Activated gamma-delta T cell (primary cell): ENCODE data around the gene SUPT5H.
A peak's percentile ranks its signal among the peaks of the same experiment; 100 is the strongest.
"Not testable (repeated sequence)": the region's sequence is repeated elsewhere in the genome, so short reads cannot be mapped to it uniquely, and the experiment has no call there.

ENCODE experiments used
- DNase-seq: peaks from one replicate; lab custom pipeline; 2025; lab: John Stamatoyannopoulos, UW

Gene SUPT5H

DNA sequence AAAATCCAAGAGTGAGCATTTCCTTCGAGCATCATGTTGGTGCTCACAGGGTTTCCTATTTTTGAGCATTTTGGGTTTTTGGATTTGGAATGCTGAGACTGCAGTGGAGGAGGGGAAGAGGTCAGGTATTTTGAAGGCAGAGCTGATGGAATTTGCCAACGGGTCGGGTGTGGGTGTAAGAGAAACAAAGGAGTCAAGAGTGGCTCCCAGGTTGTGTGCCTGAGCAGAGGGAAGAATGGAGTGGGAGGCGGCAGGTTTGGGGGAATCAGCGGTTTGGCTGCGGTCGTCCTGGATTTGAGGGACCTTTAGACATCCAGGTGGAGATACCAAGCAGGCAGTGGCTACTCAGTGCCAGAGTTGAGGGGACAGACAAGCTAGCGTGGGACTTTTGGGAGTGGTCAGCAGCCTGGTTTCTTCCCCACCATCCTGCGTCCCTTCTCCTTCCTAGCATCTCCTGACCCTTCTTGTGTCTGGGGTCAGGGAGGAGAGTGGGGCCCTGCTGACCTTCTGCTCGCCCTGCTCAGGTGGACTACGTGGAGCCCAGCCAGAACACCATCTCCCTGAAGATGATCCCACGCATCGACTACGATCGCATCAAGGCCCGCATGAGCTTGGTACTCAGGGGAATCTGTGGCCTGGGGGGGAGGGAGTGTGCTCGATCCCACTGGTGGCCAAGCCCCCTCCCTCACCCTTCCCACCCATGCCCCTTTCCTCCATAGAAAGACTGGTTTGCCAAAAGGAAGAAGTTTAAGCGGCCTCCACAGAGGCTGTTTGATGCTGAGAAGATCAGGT is 20.8 kb downstream of the SUPT5H start:
- no peak for DNase-seq

DNA sequence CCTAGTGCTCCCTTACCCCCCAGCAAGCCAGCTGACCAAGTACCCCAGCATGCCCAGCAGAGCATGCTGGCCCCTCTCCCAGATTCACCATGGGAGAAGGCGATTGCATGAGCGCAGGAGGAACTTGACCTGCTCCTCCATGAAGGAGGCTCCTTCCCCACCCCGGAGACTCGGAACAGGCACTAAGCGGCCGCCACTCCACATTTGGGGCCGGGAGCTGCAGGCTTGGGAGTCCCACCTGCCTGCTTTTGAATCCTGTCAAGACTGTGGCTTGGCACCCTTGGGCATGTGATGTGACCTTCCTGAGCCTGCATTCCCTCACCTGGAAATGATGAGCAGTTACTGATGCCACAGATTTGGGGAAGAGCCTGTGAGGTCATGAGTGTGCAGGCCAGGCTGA is 22.6 kb downstream of the SUPT5H start:
- no peak for DNase-seq

DNA sequence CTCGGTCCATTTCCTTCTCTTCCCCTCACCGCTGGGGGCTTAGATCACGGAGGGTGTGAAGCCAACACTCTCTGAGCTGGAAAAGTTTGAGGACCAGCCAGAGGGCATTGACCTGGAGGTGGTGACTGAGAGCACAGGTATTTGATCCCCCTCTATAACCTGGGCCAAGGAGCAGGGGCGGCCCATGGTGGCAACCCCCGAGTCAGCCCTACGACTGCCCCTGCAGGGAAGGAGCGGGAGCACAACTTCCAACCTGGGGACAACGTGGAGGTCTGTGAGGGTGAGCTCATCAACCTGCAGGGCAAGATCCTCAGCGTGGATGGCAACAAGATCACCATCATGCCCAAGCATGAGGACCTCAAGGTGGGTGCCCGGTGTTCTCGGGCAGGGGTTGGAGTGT is 23.7 kb downstream of the SUPT5H start:
- DNase-seq, result no peak

DNA sequence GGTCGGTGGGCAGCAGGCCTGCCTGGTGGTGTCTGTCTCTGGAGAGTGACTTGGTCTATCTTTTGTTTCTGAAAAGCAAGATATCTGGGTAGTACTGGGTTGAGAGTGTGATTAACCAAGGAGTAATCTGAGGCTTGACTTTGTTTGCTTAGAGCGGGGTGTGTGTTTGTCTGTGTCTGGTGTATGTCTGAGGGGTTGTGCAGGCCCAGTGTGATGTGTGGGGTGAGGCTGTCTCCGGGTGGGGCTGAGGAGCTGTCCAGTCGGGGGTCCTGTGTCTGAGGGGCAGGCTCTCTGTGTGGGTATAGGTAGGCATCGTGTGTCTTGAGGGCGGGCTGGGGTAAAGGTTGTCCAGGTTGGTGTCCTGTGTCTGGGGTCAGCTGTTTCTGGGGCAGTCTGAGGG is 24.2 kb downstream of the SUPT5H start:
- DNase-seq, result no peak

DNA sequence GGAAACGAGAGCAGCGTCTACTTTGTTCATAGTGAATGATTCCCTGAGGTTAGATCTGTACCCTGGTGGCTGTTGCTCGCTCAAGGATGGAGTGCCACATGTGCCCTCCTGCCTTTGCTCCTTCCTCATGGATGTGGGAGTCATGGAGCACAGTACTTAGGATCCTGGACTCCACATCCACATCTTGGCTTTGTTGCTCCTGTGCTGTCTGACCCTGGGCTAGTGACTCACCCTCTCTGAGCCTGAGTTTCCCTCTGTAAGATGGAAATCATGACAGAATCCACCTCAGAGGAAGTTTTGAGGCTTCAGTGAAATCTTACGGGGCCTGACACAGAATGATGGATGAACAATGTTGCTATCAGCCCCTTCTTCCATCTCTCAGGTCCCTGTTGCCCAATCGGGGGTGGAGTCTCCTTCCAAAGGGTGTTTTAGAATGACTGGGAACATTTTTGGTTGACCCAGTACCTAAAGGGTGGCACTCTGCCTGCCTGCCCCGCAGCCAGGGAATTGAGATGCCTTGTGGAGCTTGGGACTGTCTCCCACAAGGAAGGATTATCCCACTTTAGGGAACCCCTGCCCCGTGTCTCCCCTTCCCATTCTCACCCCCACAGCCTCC is 25.4 kb downstream of the SUPT5H start:
- no peak for DNase-seq

DNA sequence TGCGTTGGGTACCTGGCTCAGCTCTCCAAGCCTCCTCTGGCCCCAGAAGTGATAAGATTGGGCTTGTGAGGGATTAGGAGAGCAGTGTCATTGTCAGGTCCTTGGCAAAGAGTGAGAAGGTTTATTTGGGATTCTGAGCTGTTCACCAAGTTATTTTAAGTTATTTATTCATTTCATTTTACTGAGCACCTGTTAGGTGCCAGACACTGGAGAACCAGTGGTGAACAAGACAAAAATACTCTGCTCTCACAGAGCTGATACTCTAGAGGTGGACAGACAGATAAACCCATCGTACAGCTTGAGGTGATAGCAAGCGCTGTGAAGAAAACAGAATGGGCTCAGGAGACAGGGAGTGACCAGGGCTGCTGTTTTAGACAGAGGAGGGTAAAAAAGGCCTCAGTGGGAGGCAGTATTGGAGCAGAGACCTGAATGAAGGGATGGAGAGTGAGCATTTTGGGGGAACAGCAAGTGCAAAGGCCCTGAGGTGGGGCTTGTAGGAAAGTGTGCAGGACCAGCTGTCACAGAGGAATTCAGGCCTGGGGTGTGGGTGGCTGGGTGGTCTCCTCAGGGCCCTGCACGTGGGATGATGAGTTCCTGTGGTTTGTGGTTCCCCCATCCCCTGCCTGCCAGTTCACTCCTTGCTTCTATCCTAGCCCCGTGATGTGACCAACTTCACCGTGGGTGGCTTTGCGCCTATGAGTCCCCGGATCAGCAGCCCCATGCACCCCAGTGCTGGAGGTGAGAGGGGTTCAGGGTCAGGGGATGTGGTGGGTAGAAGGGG is 26.6 kb downstream of the SUPT5H start:
- no peak for DNase-seq

DNA sequence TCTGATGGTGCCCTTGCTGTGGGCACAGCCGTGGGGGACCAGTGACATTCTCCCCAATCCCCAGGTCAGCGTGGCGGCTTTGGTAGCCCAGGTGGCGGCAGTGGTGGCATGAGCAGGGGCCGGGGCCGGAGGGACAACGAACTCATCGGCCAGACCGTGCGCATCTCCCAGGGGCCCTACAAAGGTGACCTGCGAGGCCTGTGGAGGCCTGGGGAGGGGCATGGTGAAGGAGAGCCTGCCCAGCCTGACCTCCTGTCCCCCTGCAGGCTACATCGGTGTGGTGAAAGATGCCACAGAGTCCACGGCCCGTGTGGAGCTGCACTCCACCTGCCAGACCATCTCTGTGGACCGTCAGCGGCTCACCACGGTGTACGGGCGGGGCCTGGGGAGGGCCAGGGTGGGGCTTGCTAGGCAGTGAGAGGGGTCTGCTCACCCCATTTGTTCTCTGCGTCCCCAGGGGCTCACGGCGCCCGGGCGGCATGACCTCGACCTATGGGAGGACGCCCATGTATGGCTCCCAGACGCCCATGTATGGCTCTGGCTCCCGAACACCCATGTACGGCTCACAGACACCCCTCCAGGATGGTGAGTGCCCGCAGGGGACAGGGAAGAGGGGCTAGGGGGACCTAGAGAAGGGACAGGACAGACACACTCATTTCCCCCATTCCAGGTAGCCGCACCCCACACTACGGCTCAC is 27.5 kb downstream of the SUPT5H start:
- DNase-seq, result no peak

DNA sequence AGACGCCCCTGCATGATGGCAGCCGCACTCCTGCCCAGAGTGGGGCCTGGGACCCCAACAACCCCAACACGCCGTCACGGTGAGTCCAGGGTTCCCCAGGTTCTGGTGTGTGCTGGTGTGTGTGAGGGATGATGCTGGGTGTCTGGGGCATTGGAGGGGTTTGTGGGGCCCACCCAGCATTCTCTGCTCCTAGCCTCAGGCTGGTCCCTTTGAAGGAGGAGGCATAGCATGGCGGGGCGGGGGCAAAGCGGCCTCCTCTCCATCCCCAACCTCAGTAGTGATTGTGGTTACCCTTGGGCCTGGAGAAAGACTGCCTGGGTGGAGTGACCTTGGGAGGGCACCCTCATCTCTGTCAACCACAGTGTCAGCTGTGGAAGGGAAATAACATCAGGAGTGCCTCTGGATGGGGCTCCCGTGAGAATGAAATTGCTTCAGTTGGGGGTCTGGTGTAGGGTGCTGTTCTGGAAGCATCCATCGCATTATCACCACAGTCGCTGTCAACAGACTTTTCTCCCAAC is 28.1 kb downstream of the SUPT5H start:
- DNase-seq, result no peak

DNA sequence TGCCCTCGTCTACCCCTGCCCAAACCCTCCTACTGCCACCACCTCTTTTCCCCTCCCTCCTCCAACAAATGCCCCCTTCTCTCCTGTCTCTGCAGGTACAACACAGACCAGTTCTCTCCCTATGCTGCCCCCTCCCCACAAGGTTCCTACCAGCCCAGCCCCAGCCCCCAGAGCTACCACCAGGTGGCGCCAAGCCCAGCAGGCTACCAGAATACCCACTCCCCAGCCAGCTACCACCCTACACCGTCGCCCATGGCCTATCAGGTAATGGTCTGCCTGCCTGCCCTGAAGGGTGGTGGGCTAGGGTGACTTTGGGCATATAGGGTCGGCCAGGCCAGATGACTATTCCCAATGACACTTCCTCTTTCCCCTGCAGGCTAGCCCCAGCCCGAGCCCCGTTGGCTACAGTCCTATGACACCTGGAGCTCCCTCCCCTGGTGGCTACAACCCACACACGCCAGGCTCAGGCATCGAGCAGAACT is 28.8 kb downstream of the SUPT5H start:
- peak; percentile 30 for DNase-seq

DNA sequence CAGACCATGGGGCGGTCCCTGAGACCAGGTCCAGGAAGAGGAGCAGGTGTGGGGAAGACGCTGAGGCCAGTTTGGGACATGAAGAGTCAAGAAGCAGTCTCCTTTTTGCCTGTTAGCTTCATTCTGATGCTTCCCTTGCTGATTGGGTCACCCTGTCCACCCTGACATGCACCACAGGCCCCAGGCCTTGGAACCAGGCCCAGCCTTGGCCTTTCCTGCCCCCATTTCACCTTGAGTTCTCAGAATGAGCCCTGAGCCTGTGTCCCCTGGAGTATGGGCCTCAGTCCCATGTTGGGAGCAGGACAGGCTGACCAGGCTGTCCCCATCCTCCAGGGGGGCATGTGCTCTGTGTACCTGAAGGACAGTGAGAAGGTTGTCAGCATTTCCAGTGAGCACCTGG is 30.4 kb downstream of the SUPT5H start:
- DNase-seq, result no peak

DNA sequence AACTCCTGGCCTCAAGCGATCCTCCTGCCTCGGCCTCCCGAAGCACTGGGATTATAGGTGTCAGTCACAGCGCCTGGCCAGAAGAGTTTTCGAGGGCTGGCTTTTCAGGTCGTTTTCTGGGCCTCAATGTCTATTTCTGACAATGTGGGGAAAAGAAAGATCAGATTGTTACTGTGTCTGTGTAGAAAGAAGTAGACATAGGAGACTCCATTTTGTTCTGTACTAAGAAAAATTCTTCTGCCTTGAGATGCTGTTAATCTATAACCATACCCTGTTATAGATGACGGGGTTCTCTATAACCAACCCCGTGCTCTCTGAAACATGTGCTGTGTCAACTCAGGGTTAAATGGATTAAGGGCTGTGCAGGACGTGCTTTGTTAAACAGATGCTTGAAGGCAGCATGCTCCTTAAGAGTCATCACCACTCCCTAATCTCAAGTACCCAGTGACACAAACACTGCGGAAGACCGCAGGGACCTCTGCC is 34.0 kb downstream of the SUPT5H start:
- not testable (repeated sequence) for DNase-seq

DNA sequence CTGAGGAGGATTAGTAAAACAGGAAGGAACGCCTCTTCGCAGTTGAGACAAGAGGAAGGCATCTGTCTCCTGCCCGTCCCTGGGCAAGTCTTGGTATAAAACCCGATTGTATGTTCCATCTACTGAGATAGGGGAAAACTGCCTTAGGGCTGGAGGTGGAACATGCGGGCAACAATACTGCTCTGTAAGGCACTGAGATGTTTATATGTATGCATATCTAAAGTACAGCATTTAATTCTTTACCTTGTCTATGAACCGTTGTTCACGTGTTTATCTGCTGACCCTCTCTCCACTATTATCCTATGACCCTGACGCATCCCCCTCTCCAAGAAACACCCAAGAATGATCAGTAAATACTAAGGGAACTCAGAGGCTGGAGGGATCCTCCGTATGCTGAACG is 34.5 kb downstream of the SUPT5H start:
- DNase-seq, result no peak

DNA sequence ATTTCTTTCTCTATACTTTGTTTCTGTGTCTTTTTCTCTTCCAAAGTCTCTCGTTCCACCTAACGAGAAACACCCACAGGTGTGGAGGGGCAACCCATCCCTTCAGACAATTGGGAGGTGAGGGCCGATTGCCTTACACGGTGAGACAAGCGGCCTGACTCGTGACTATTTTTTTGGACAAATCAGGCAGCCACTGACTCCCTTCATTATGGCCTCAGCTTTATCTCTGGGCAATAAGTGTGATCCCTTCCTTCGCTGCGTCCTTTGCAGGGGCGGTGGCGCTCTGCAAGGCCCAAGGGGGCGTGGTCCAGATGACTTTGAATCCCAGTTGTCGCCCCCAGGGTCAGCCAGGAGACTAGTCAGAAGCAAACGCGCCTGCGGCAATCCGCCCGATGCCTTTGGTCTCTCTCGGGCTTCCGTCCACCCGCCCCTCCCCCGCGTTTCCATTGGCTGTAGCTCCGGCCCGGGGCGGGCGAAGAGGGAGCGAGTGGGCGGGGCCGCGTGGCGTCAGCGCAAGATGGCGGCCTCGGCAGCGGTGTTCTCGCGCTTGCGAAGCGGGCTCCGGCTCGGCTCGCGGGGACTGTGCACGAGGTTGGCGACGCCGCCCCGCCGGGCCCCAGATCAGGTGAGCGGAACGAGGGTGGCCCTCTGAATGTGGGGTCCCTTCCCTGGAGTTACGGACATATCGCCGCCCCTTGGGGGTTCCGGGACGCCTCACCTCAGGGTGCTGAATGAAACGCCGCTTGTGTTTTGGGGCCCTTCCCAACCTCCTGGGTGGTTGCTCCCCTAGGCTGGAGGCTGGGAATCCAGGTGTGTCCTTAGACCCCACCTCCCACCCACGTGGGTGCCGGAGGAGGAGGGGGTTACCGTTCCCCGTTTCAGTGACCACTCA is 35.2 kb downstream of the SUPT5H start, which contains the start of gene TIMM50:
TIMM50 (plus strand) TSS at position 502 of the 892 bp plus-strand sequence; CDS start at position 518, 16 bp downstream.
- peak; percentile 93 for DNase-seq

DNA sequence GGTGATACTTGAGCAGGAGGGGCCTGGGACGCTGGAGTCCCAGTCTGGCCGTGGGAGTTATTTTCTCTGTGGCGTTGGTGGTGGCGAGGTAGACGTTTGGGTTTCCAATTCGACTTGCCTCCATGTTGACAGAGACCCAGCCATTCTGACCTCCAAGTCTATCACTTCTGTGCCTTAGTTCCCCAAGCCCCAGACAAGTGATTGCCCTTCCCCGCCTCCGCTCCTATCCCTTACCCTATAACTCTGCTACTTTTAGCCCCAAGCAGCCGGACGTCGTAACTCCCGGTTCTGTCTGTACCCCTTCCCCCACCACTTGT is 35.8 kb downstream of the SUPT5H start:
- no peak for DNase-seq

DNA sequence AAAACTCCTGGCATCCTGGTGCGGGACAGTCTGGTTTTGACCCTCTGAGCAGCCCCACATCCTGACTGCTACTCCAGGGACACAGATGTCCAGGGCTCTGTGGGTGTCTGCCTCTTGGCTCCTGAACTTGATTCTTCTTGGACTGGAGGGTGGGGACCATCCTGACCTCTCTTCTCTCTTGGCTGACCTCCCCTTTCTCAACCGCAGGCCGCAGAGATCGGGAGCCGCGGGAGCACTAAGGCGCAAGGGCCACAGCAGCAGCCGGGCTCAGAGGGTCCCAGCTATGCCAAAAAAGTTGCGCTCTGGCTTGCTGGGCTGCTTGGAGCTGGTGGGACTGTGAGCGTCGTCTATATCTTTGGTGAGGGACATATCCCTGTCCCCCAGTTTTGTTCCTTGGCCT is 36.3 kb downstream of the SUPT5H start:
- no peak for DNase-seq

DNA sequence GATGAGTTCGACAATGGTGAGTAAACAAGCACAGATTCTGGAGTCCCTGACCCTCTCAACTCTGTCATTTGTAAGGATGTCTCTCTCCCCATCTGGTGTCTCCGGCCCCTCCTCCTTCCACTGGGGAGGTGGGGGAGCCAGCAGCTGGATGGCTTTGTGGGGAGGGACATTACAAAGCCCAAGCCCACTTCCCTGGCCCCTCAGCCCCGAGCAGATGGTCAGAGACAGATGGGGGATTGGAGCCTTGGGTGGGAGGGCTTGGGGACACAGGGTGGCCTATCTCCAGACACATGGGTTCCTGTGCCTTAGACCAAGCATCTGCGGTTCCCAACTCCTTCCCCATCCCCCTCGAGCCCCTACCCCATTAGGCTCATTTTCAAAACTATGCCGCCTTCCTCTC is 37.8 kb downstream of the SUPT5H start:
- no peak for DNase-seq

DNA sequence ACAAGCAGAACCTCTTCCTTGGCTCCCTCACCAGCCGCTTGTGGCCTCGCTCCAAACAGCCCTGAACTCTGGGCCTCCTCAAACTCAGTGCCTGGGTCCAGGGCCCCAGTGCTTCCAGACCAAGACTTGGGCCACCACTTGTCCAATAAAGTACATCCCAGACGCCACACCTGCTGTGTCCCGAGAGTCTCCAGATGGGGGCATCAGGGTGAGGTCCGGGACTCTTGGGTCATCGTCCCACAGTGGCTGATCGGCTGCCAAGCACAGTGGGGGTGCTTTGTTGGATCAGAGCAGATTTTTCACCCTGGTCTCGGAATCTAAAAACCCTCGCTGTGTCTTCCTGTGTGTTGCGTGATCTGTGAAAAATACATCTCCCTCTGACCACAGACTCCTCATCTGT is 44.4 kb downstream of the SUPT5H start:
- no peak for DNase-seq

DNA sequence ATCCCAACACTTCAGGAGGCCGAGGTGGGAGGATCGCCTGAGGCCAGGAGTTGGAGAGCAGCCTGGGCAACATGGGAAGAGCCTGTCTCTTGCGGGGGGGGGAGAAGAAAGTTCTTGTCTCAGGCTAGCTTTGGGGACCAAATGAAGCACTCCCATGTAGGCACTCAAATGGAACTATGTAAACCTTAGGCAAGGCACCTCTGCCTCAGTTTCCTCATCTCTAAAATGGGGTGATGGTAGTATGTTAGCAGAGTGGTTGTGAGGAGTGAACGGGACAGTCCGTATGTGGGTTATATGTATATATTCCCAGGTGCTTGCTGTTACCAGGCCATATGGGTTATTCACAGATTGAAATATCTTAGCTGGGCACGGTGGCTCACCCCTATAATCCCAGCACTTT is 46.8 kb downstream of the SUPT5H start:
- DNase-seq, result no peak

DNA sequence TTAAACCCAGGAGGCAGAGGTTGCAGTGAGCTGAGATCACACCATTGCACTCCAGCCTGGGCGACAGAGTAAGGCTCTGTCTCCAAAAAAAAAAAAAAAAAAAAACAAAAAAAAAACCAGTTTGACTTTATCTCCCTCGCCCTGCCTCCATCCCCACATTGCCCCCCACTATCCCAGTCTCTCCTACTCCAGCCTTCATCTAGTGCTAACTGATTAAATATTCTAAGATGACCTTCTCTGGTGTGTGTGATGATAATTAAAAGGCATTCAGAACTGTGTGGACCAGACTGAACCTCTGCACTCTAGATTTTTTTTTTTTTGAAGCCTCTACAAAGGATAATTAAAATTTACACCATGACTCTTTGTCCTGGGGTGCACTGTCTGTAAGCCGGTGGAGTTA is 47.4 kb downstream of the SUPT5H start:
- no peak for DNase-seq

DNA sequence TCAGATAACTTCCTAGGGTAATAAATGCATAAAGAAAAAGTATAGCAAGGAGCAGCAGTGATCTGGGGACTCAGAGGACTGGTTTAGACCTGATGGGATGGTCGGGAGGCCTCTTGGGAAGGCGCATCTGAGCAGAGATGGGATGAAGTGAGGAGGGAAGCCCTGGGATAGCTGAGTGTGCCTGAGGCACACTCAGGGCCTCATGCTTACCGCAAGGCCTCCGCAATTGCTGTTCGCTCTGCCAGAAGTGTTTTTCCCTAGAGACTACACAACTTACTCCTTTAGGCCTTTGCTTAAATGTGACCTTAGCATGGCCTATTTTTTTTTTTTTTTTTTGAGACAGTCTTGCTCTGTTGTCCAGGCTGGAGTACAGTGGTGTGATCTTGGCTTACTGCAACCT is 49.3 kb downstream of the SUPT5H start:
- no peak for DNase-seq

DNA sequence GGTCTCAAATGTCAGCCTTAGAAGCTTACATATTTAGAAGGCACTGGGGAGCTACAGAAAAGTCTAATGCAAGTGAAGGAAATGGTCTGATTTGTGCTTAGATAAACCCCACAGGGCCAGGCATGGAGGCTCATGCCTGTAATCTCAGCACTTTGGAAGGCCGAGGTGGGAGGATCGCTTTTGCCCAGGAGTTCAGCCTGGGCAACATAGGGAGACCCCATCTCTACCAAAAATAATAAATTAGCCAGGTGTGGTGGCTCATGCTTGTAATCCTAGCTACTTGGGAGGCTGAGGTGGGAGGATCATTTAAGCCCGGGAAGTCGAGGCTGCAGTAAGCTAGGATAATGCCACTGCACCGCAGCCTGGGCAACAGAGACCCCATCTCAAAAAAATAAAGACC is 50.7 kb downstream of the SUPT5H start:
- no peak for DNase-seq
